HepG2 (cell line): ENCODE data around the gene GHRH. TPM values are rescaled to one million over a fixed set of nuclear protein-coding genes. Genes with fewer than 3 reads are reported as not detected.

Source experiments
- ARHGAP35 ChIP-seq: sonication (generic); formaldehyde crosslinking; IDR thresholded peaks from 2 replicates; pipeline ENCODE4 v1.9.0; 2022; ENCODE audit warnings: mild to moderate bottlenecking, inconsistent platforms, moderate library complexity, missing genetic modification reagents, borderline replicate concordance
- CBX1 ChIP-seq: IDR thresholded peaks from one replicate; pipeline ENCODE4 v1.6.1; 2016; ENCODE audit warnings: antibody characterized with exemption, low read depth
- CREB1 ChIP-seq, 2 experiments: fragments of 450-650 bp in 1 of 2; IDR thresholded peaks; 2 replicates each; pipeline ENCODE4 v1.6.1; 2016 to 2017; ENCODE audit warnings: control low read depth in 1 of 2, mild to moderate bottlenecking in 1 of 2, missing compliant biosample characterization in 1 of 2, missing genetic modification characterization in 1 of 2
- DPF2 ChIP-seq: sonication (generic); formaldehyde crosslinking; IDR thresholded peaks from 2 replicates; pipeline ENCODE4 v1.4.0; 2020; ENCODE audit warnings: mild to moderate bottlenecking, low read depth, missing genetic modification reagents, borderline replicate concordance
- GATA4 ChIP-seq: sonication (generic); IDR thresholded peaks from 2 replicates; pipeline ENCODE4 v1.6.1; 2016; ENCODE audit warnings: antibody characterized with exemption, low read depth, borderline replicate concordance
- GFI1 ChIP-seq: sonication (generic); formaldehyde crosslinking; IDR thresholded peaks from 2 replicates; pipeline ENCODE4 v1.5.0; 2020; ENCODE audit warnings: missing genetic modification reagents, mild to moderate bottlenecking, borderline replicate concordance
- HNF4A ChIP-seq: sonication (generic); formaldehyde crosslinking; IDR thresholded peaks from 2 replicates; pipeline ENCODE4 v1.4.0; 2020; ENCODE audit warnings: missing genetic modification reagents
- KDM2A ChIP-seq: sonication (generic); formaldehyde crosslinking; IDR thresholded peaks from 2 replicates; pipeline ENCODE4 v1.4.0; 2020; ENCODE audit warnings: low read depth, missing genetic modification reagents, borderline replicate concordance
- MTF2 ChIP-seq: sonication (generic); formaldehyde crosslinking; IDR thresholded peaks from 2 replicates; pipeline ENCODE4 v1.5.0; 2020; ENCODE audit warnings: missing genetic modification reagents, borderline replicate concordance
- NCOA2 ChIP-seq: sonication (generic); formaldehyde crosslinking; IDR thresholded peaks from 2 replicates; pipeline ENCODE4 v1.8.0; 2022; ENCODE audit warnings: inconsistent platforms
- NR2C2 ChIP-seq: sonication (generic); formaldehyde crosslinking; IDR thresholded peaks from 2 replicates; pipeline ENCODE4 v1.4.0; 2020; ENCODE audit warnings: missing genetic modification reagents, mild to moderate bottlenecking, moderate library complexity, borderline replicate concordance
- POLR2AphosphoS2 ChIP-seq: IDR thresholded peaks from 2 replicates; pipeline ENCODE4 v1.6.1; 2011; ENCODE audit warnings: low read depth, low read length, improper control_type of control experiment
- REXO4 ChIP-seq: sonication (generic); formaldehyde crosslinking; IDR thresholded peaks from 2 replicates; pipeline ENCODE4 v1.8.0; 2022; ENCODE audit warnings: missing genetic modification reagents, mild to moderate bottlenecking, borderline replicate concordance
- RFX1 ChIP-seq: fragments of 450-650 bp; IDR thresholded peaks from 2 replicates; pipeline ENCODE4 v1.6.1; 2017
- RFX5 ChIP-seq: IDR thresholded peaks from 2 replicates; pipeline ENCODE4 v1.6.1; 2011; ENCODE audit warnings: low read depth, low read length, improper control_type of control experiment
- SAP130 ChIP-seq: IDR thresholded peaks from 2 replicates; pipeline ENCODE4 v1.6.1; 2016; ENCODE audit warnings: low read depth
- SMC3 ChIP-seq: IDR thresholded peaks from 2 replicates; pipeline ENCODE4 v1.6.1; 2011; ENCODE audit warnings: low read length, improper control_type of control experiment
- ZFP41 ChIP-seq: sonication (generic); formaldehyde crosslinking; IDR thresholded peaks from 2 replicates; pipeline ENCODE4 v1.4.0; 2020; ENCODE audit warnings: mild to moderate bottlenecking, missing genetic modification reagents, borderline replicate concordance
- ZMYM3 ChIP-seq: sonication (generic); formaldehyde crosslinking; IDR thresholded peaks from 2 replicates; pipeline ENCODE4 v1.5.1; 2020; ENCODE audit warnings: mild to moderate bottlenecking, missing genetic modification reagents
- ZNF207 ChIP-seq: fragments of 450-650 bp; IDR thresholded peaks from 2 replicates; pipeline ENCODE4 v1.6.1; 2016; ENCODE audit warnings: antibody characterized with exemption, borderline replicate concordance
- ZNF232 ChIP-seq: sonication (generic); formaldehyde crosslinking; IDR thresholded peaks from 2 replicates; pipeline ENCODE4 v1.4.0; 2020; ENCODE audit warnings: missing genetic modification reagents, borderline replicate concordance
- ZNF33B ChIP-seq: sonication (generic); formaldehyde crosslinking; IDR thresholded peaks from 2 replicates; pipeline ENCODE4 v1.5.1; 2020; ENCODE audit warnings: mild to moderate bottlenecking, missing genetic modification reagents
- ZNF564 ChIP-seq: sonication (generic); formaldehyde crosslinking; IDR thresholded peaks from 2 replicates; pipeline ENCODE4 v1.8.1; 2023; ENCODE audit warnings: mild to moderate bottlenecking, missing genetic modification reagents
- ZNF572 ChIP-seq: sonication (generic); formaldehyde crosslinking; IDR thresholded peaks from 2 replicates; pipeline ENCODE4 v1.5.1; 2020; ENCODE audit warnings: mild to moderate bottlenecking, missing genetic modification reagents
- ZNF598 ChIP-seq: sonication (generic); formaldehyde crosslinking; IDR thresholded peaks from 2 replicates; pipeline ENCODE4 v1.5.1; 2020; ENCODE audit warnings: mild to moderate bottlenecking, missing genetic modification reagents, borderline replicate concordance
- ZNF644 ChIP-seq: IDR thresholded peaks from 2 replicates; pipeline ENCODE4 v1.6.1; 2016; ENCODE audit warnings: low read depth
- ZNF784 ChIP-seq: sonication (generic); formaldehyde crosslinking; IDR thresholded peaks from 2 replicates; pipeline ENCODE4 v1.5.1; 2020; ENCODE audit warnings: missing genetic modification reagents, mild to moderate bottlenecking, borderline replicate concordance
- ZNF792 ChIP-seq: IDR thresholded peaks from 2 replicates; pipeline ENCODE4 v1.6.1; 2016
- ZSCAN20 ChIP-seq: sonication (generic); formaldehyde crosslinking; IDR thresholded peaks from 2 replicates; pipeline ENCODE4 v1.4.0; 2020; ENCODE audit warnings: missing genetic modification reagents, mild to moderate bottlenecking, borderline replicate concordance
- polyA plus RNA-seq, 8 experiments: library from polyadenylated mRNA; depleted of rRNA in 3 of 8; stranded (reverse) in 7 of 8; unstranded in 1 of 8; fragments of >200 nt; fragmentation: Illumina TruSeq in 4 of 8; extraction: Trizol in 4 of 8; gene quantifications; 2 replicates each; pipeline versions ENCODE4 v1.2.1 to v1.2.3, GENCODE V29; 2011 to 2016; ENCODE audit warnings: low read depth in 4 of 8, missing spikeins in 1 of 8, mixed read lengths in 1 of 8; ENCODE audit not compliant: insufficient read depth in 1 of 8
- total RNA-seq, 5 experiments: library from RNA; depleted of rRNA; stranded (reverse); fragments of >200 nt; fragmentation: Illumina TruSeq; extraction: Trizol; gene quantifications; 2 replicates each; pipeline ENCODE4 v1.2.3, GENCODE V29; 2016; ENCODE audit warnings: low read depth in 1 of 5
- TF ChIP-seq, protein P1 (sequence below): sonication (generic); formaldehyde crosslinking; IDR thresholded peaks from 2 replicates; pipeline ENCODE4 v1.5.0; 2020; ENCODE audit warnings: mild to moderate bottlenecking, missing genetic modification reagents, moderate library complexity

GHRH gene
- total and polyA plus RNA-seq, 2 of the 13 experiments (the other 11 are each of a cell fraction or from before 2014, with no cell fraction given), result not detected

GRCh38 chr20:37283530-37284195, 22.0 kb upstream of the GHRH start (continued):
- TF ChIP-seq ZNF232 (CRISPR knock-in tag), result no peak
- no peak; the same call in 1 of the 2 replicates for TF ChIP-seq ZNF598 (CRISPR knock-in tag)
- TF ChIP-seq ARHGAP35 (CRISPR knock-in tag), result peak; percentile 37; the same call in 1 of the 2 replicates
- TF ChIP-seq GFI1 (CRISPR knock-in tag), result no peak
- no peak; the same call in 1 of the 2 replicates for TF ChIP-seq ZMYM3 (CRISPR knock-in tag)
- peak; percentile 83 for TF ChIP-seq ZNF644 (CRISPR knock-in tag)
- TF ChIP-seq GATA4, result no peak
- TF ChIP-seq ZFP41 (CRISPR knock-in tag), result no peak; the same call in 1 of the 2 replicates
- no peak for TF ChIP-seq SMC3
- TF ChIP-seq ZNF792 (CRISPR knock-in tag), result 0 out of 2 replicates have a peak, but pooled peaks have one; percentile 12
- TF ChIP-seq SAP130 (CRISPR knock-in tag), result peak; percentile 52
- no peak for TF ChIP-seq RFX1
- no peak; the same call in 1 of the 2 replicates for TF ChIP-seq NR2C2
- 0 out of 2 replicates have a peak, but pooled peaks have one; percentile 34 for TF ChIP-seq RFX5
- TF ChIP-seq MTF2, result no peak
- no peak for TF ChIP-seq ZSCAN20 (CRISPR knock-in tag)
- TF ChIP-seq ZNF572 (CRISPR knock-in tag), result no peak
- TF ChIP-seq CREB1 (IDR thresholded peaks at IDR 0.05), result no peak
- no peak for TF ChIP-seq CREB1 (CRISPR knock-in tag; IDR thresholded peaks at IDR 0.05)
- TF ChIP-seq REXO4 (CRISPR knock-in tag), result no peak
- TF ChIP-seq, protein P1, sequence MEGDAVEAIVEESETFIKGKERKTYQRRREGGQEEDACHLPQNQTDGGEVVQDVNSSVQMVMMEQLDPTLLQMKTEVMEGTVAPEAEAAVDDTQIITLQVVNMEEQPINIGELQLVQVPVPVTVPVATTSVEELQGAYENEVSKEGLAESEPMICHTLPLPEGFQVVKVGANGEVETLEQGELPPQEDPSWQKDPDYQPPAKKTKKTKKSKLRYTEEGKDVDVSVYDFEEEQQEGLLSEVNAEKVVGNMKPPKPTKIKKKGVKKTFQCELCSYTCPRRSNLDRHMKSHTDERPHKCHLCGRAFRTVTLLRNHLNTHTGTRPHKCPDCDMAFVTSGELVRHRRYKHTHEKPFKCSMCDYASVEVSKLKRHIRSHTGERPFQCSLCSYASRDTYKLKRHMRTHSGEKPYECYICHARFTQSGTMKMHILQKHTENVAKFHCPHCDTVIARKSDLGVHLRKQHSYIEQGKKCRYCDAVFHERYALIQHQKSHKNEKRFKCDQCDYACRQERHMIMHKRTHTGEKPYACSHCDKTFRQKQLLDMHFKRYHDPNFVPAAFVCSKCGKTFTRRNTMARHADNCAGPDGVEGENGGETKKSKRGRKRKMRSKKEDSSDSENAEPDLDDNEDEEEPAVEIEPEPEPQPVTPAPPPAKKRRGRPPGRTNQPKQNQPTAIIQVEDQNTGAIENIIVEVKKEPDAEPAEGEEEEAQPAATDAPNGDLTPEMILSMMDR (CRISPR knock-in tag), result no peak
- peak; percentile 46; the same call in 1 of the 2 replicates for TF ChIP-seq KDM2A
- TF ChIP-seq ZNF207, result no peak
- no peak for TF ChIP-seq ZNF33B (CRISPR knock-in tag)
- TF ChIP-seq NCOA2 (CRISPR knock-in tag), result no peak
- no peak for TF ChIP-seq ZNF784 (CRISPR knock-in tag)
- TF ChIP-seq DPF2 (CRISPR knock-in tag), result no peak
- TF ChIP-seq POLR2AphosphoS2, result no peak
- TF ChIP-seq CBX1, result no peak
- no peak for TF ChIP-seq ZNF564 (CRISPR knock-in tag)
- peak; percentile 91 for TF ChIP-seq HNF4A (CRISPR knock-in tag)
